NCI-H2107 treated with DMSO at 0.1 percent for 48 hours (cell line): ENCODE measurements around the gene RNPEP.
"Not testable (repeated sequence)": the region's sequence is repeated elsewhere in the genome, so short reads cannot be mapped to it uniquely, and the experiment has no call there.

Source experiments
- DNase-seq: peaks from one replicate; lab custom pipeline; 2025; ENCODE audit not compliant: unreplicated experiment; lab: John Stamatoyannopoulos, UW

Gene RNPEP

GRCh38 chr1:202034149-202034682 is 51.8 kb downstream of the RNPEP start:
- no peak for DNase-seq

GRCh38 chr1:202034683-202035462 is 52.4 kb downstream of the RNPEP start:
- DNase-seq = peak; percentile 89

GRCh38 chr1:202036595-202037387 is 54.3 kb downstream of the RNPEP start:
- DNase-seq = no peak

DNA sequence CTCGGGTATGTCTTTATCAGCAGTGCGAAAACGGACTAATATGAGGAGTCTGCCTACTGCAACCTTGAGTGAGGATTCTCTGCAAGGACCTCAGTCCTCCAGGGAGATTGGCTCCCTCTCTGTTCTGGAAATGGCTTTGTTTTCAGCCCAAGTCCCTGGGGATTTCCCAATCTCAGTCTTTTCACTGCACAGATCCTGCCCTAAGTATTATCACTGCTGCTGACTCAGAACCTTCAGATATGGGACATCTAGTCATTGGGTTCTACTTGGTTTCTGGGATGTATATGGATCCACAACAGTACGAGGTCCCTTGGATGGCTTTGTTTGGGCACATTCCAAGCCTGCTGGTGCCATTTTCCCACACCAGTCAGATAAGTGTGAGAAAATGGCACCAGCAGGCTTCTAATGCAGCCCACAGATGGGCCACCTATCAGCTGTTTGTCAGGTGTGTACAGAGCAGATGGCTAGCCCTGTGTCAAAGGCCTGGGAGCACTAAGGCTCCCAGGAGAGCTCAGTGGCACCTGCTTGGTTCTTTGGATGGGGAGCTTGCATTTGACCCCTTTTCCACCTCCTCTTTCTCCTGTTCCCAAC is 55.4 kb downstream of the RNPEP start:
- DNase-seq = no peak

- no peak for DNase-seq
Observed at GRCh38 chr1:202038688-202039346, 56.4 kb downstream of the RNPEP start.

DNA sequence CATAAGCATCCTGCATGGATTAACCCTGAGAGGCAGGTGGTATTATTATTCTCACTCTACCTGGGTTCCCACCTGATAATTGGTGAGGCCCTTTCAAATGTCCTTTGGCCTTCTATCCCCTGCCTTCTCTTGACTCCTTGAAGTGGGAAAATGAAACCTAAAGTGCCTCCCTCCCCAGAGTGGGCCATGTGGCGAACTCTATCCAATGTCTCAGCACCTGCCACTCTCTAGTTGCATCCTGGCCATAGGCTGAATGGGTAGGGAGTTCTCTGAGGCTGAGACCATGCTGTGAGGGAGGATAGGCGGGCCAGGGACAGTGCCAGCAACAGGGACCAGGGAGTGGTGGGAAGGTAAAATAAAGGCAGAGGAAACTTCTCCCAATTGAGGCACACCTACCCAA is 63.3 kb downstream of the RNPEP start:
- peak; percentile 98 for DNase-seq

- peak; percentile 93 for DNase-seq
Observed at GRCh38 chr1:202046227-202046626, 63.8 kb downstream of the RNPEP start.

DNA sequence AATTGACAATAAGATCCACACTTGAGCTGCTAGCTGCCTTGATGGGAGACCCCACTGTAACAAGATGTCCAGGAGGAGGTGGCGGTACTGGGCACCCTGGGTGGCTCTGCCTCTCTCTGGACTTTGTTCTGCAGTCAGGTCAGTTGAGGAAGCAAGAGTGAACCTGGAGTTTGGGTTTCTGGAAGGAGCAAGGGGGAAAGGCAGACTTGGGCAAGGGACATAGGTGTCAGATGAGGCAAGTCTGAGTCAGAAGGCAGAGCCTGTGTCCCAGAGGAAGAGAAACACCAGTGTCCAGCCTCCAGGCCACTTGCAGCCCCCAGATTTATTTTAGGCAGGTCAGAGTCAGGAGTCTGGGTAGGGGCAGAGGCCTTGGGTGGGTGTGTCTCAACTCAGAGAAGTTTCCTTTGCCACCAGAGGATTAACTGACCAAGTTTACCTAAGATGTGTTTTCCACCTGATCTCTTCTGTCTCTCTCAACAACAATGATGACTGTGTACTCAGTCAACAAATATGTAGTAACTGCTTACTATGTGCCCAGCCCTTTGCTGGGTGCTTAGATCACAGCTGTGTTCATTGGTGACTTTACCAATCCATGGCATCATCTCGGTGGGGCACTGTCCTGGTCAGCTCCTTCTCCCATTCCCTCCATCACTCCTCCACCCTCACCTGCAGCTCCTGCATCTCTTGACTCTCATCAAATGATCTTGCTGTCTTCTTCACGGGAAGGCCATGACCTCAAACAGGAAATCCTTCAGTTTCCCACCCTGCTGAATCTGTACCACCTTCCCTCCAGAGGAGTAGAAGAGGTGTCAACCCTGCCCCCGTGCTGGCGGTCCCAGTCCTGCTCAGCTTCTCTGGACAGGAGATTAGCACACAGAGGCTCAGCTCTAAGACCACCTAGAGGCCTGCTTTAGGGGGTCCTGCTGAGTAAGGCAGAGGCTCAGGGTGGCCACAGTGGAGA is 64.6 kb downstream of the RNPEP start:
- DNase-seq = no peak

GRCh38 chr1:202047977-202048376 is 65.5 kb downstream of the RNPEP start:
- no peak for DNase-seq

- no peak for DNase-seq
Observed at GRCh38 chr1:202049129-202049528, 66.7 kb downstream of the RNPEP start.

DNA sequence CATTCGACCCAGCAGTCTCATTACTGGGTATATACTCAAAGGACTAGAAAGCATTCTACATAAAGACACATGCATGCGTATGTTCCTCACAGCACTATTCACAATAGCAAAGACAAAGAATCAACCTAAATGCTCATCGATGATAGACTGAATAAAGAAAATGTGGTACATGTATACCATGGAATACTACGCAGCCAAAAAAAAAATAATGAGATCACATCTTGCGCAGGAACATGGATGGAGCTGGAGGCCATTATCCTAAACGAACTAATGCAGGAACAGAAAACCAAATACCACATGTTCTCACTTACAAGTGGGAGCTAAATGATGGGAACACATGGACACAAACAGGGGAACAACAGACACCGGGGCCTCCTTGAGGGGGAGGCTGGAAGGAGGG is 71.6 kb downstream of the RNPEP start:
- DNase-seq = no peak

DNA sequence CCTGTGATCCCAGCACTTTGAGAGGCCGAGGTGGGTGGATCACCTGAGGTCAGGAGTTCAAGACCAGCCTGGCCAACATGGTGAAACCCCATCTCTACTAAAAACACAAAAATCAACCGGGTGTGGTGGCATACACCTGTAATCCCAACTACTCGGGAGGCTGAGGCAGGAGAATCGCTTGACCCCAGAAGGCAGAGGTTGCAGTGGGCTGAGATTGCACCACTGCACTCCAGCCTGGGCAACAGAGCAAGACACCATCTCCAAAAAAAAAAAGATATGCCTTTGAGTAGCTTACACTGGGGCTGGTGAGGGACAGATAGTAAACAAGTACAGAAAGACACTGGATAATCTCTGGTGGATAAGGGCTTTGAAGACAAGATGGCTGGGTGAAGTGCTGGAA is 72.2 kb downstream of the RNPEP start:
- not testable (repeated sequence) for DNase-seq
